ENCODE measurements around the gene LRIG1. TPM values are rescaled to one million over a fixed set of nuclear protein-coding genes. Genes with fewer than 3 reads are reported as not detected.

LRIG1 gene
- total RNA-seq, 3 donors from 2014 or later: 66.1 to 227 (median 131) TPM

DNA sequence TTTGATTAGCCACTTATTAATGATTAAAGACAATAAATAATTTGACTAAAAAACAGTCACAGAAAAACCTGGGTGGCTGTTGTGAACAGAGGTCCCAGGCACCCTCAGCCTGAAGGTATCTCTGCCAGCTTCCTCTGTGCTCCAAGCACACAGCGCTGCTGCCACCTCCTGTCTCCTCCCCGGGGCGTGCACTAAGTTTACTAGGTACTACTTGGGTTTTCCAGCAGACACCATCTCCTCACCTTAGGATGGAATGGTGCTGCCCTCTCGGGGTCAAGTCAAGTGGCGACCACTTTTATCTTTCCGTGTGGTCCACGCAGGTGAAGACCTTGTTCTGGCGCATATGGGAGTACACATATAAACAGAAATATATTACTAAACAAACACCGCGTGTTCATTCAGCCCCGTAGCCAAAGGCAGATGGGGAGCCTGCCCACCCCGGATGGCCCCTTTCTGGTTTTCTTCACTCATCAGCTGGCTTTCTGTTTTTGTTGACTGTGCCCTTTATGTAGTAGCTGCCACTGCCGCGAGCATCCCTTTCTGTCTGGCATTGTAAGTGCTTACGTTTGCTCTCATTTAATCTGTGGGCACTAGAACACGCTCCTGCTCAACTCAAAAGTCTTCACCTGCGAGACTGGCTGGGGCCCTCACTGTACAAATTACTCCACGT, 128.0 kb downstream of the LRIG1 start:
- Histone ChIP-seq H3K27me3 (no peaks in the 10 kb centered on the region), H3K4me1 (no peaks in the 10 kb centered on the region), H3K27ac (no peak overlapping the region), H3K4me3 (no peak overlapping the region), H3K9me3 (no peaks in the 10 kb centered on the region), H3K36me3 (no peaks in the 10 kb centered on the region)
- no peak for TF ChIP-seq POLR2AphosphoS5 (IDR thresholded peaks at IDR 0.05)
- TF ChIP-seq, protein P1, sequence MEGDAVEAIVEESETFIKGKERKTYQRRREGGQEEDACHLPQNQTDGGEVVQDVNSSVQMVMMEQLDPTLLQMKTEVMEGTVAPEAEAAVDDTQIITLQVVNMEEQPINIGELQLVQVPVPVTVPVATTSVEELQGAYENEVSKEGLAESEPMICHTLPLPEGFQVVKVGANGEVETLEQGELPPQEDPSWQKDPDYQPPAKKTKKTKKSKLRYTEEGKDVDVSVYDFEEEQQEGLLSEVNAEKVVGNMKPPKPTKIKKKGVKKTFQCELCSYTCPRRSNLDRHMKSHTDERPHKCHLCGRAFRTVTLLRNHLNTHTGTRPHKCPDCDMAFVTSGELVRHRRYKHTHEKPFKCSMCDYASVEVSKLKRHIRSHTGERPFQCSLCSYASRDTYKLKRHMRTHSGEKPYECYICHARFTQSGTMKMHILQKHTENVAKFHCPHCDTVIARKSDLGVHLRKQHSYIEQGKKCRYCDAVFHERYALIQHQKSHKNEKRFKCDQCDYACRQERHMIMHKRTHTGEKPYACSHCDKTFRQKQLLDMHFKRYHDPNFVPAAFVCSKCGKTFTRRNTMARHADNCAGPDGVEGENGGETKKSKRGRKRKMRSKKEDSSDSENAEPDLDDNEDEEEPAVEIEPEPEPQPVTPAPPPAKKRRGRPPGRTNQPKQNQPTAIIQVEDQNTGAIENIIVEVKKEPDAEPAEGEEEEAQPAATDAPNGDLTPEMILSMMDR (IDR thresholded peaks at IDR 0.05): no peak
- TF ChIP-seq POLR2A (IDR thresholded peaks at IDR 0.05): no peak
- intact Hi-C loops (cut with DNase I; ENCODE audit: low total_unique reads): no loop called here
- no peak for DNase-seq (ENCODE audit: low spot score in 2 of 2)

DNA sequence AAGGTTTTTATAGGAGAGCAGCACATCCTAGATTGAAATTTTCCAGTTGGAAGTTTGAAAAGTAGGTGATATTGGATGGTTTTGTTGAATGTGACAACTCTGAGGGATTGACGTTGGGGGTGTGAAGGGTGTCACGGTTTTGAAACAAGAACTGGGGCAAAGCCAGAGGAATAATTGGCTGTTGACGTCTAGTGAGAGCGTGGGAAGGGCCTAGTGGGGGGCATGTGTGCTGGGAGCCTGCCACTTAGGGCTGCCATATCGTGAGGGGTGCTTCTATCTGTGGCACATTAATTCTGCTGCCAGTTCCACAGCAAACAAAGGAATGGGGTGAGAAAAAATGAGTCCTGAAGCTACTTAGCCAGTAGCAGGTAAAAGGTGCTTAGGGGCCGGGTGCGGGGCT, 129.4 kb downstream of the LRIG1 start:
- intact Hi-C loops (cut with DNase I; ENCODE audit: low total_unique reads): no loop called here
- TF ChIP-seq, protein P1 (IDR thresholded peaks at IDR 0.05): no peak
- TF ChIP-seq POLR2A (IDR thresholded peaks at IDR 0.05): no peak
- TF ChIP-seq POLR2AphosphoS5 (IDR thresholded peaks at IDR 0.05): no peak
- no peak for DNase-seq (ENCODE audit: low spot score in 2 of 2)
- Histone ChIP-seq H3K4me1 (no peaks in the 10 kb centered on the region), H3K27ac (no peak overlapping the region), H3K27me3 (no peaks in the 10 kb centered on the region), H3K9me3 (no peaks in the 10 kb centered on the region), H3K36me3 (no peaks in the 10 kb centered on the region), H3K4me3 (no peak overlapping the region)

DNA sequence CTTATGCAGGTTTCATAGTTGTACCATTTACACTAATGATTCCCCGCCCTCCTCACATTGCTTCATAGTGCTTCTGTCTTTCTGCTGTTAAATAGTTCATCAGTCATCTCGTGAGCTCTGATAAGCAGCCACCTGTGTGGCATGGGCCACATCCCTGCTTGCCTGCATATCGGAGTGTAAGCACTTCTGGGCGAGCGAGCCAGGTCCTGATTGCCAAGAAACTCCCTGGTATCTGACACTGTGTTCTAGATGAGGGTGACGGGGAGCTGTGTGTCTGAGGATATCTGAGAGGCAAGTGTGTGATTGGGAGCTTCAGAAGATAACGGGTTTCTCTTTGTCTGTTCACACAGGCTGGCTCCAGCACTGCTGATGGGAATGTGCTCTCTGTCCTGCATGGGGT, 130.6 kb downstream of the LRIG1 start:
- Histone ChIP-seq H3K4me1 (no peaks in the 10 kb centered on the region), H3K27ac (no peak overlapping the region), H3K36me3 (no peaks in the 10 kb centered on the region), H3K9me3 (no peaks in the 10 kb centered on the region), H3K27me3 (no peaks in the 10 kb centered on the region), H3K4me3 (no peak overlapping the region)
- no peak for DNase-seq (ENCODE audit: low spot score in 2 of 2)
- TF ChIP-seq, protein P1 (IDR thresholded peaks at IDR 0.05): no peak
- TF ChIP-seq POLR2A (IDR thresholded peaks at IDR 0.05) (no peak), POLR2AphosphoS5 (IDR thresholded peaks at IDR 0.05) (no peak)
- intact Hi-C loops (cut with DNase I; ENCODE audit: low total_unique reads): no loop called here

DNA sequence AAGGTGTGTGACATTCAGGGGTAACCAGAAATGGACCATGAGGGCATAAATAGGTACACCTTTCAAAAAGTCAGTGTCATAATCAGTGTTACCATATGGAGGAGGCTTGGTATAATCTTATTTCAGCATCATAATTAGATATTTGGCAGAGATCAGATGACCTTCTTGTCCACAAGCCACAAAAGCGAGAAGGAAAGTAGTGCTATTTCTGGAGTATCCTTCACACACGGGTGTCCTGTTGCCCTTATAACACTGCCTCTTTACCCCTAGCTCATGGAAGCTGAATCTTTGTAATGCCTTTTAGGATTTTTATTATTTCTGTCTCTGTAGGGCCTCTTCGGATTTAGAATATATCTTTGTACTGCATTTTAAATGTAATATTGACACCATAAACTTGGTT, 132.8 kb downstream of the LRIG1 start:
- Histone ChIP-seq H3K4me1 (no peaks in the 10 kb centered on the region), H3K27ac (no peak overlapping the region), H3K4me3 (no peak overlapping the region), H3K27me3 (no peaks in the 10 kb centered on the region), H3K36me3 (no peaks in the 10 kb centered on the region), H3K9me3 (no peaks in the 10 kb centered on the region)
- intact Hi-C loops (cut with DNase I; ENCODE audit: low total_unique reads): loop anchor here (1.0 kb wide), 1 partner anchor 24 kb away; no protein-coding TSS in a partner anchor
- TF ChIP-seq POLR2A (IDR thresholded peaks at IDR 0.05) (no peak), POLR2AphosphoS5 (IDR thresholded peaks at IDR 0.05) (no peak)
- TF ChIP-seq, protein P1 (IDR thresholded peaks at IDR 0.05): no peak
- no peak for DNase-seq (ENCODE audit: low spot score in 2 of 2)

DNA sequence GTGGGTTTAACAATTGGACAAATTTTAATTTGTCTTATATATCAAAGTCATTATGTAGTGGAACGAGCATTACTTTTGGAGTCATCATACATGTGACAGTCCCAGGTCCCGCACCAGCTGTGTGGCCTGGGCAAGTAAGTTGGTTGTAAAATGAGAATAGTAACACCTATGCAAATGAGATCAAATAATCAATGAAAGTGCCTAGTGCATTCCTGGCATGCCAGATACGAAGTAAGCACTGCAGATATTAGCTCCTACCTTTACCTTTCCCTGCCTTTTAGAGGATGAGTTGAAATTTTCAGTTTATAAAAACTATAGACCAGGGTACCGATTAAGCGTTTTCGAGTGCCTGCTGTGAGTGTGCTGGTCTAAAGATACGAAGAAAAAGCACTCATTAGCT, 134.1 kb downstream of the LRIG1 start:
- no peak for TF ChIP-seq POLR2AphosphoS5 (IDR thresholded peaks at IDR 0.05)
- TF ChIP-seq, protein P1 (IDR thresholded peaks at IDR 0.05): no peak
- TF ChIP-seq POLR2A (IDR thresholded peaks at IDR 0.05): no peak
- Histone ChIP-seq H3K27me3 (no peaks in the 10 kb centered on the region), H3K4me1 (no peaks in the 10 kb centered on the region), H3K4me3 (no peak overlapping the region), H3K27ac (no peak overlapping the region), H3K36me3 (no peaks in the 10 kb centered on the region), H3K9me3 (no peaks in the 10 kb centered on the region)
- no peak for DNase-seq (ENCODE audit: low spot score in 2 of 2)
- intact Hi-C loops (cut with DNase I; ENCODE audit: low total_unique reads): loop anchor here (1.0 kb wide), 1 partner anchor 26 kb away; no protein-coding TSS in a partner anchor

Data from breast epithelium (tissue), 4 donors.